HG02981 (cell line): ENCODE data around the gene OR1M1.

Experiments
- ATAC-seq: cut with Tn5 transposase; IDR thresholded peaks from one replicate; pipeline ENCODE4 v1.9.1; 2021; ENCODE audit warnings: mild to moderate bottlenecking, moderate library complexity; ENCODE audit not compliant: unreplicated experiment

OR1M1 gene

DNA sequence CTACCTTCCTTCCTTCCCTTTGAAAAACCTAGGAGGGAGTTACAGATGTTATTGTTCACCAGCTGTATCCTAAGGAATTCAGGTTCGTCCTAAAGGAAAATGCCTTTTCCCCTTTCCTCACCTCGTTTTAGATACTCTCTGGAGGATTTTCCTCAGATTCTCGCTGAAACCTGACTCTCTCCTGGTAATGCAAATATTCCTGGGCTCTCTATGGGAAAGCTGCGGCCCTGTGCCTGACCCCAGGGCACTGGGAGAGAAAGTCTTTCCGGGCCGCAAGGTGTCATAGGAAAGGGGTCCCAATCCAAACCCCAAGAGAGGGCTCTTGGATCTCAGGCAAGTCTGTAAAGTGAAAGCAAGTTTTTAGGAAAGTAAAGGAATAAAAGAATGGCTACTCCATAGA lies 13.1 kb upstream of the OR1M1 start:
- no peak for ATAC-seq

DNA sequence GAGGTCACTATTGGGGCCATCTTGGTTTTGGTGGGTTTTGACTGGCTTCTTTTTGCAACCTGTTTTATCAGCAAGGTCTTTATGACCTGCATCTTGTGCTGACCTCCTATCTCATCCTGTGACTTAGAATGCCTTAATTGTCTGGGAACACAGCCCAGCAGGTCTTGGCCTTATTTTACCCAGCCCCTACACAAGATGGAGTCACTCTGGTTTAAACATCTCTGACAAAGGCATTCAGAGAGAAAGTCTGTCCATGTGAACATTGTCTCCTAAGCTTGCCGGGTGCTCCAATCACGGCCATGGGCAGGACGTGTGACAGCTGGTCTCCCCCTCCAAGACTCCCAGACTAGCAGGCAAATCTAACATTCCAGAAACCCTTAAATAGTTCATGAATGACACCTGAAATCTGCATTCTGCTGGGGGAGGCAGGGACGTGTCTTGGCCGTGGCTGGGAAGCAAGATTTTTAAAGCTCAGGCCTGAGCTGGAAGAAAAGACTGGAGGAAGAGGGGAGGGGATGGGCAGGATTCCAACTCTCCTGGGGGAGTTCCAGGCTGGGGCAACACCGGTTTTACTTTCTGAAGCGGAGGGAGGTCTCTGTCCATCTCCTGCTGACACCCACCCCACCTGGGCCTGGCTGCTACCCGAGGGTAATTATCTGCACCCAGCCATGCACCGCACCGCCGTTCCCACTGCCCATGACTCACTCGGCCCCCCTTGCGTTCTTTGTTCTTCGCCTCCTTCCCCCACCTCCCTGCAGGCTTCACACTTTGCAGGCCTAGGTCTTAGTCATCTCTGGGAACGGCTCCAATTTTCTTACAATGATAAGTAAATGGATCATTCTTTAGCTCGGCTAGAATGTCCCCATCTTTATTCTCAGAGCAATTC lies 11.6 kb upstream of the OR1M1 start:
- ATAC-seq = no peak

DNA sequence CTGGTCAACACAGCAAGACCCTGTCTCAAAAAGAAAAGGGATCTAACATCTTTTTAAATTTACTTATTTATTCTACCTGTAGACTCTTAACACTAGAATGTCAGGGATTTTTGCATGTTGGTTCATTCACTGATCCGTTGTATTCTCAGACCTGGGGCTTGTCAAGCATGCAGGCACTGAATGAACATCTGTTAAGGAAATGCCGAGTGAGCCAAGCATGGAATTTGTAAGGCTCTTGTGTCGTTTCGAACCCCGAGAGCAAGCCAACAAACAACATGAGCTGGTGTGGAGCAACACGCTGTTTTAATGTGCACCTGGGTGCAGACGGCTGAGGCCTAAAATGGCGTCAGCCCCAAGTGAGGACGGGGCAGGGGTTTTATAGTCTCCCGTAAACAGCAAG lies 10.0 kb upstream of the OR1M1 start:
- ATAC-seq = no peak

DNA sequence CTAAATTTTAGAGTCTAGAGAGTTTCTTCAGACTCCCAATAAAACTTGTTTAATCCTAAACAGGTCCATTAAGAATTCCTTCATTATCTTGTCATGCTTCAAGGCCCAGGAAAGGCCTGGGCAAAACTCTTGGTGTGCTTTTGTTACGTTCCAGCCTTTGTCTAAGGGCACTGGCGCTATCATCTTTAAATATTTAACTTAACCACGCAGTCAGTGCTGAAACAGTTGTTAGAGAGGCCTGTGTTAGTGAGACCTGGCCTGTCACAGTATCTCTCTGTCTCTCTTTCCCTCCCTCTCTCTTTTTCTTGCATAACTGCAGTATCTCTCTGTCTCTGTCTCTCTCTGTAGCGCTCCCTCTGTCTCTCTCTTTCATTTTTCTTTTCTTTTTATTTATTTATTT lies 8.2 kb upstream of the OR1M1 start:
- no peak for ATAC-seq

DNA sequence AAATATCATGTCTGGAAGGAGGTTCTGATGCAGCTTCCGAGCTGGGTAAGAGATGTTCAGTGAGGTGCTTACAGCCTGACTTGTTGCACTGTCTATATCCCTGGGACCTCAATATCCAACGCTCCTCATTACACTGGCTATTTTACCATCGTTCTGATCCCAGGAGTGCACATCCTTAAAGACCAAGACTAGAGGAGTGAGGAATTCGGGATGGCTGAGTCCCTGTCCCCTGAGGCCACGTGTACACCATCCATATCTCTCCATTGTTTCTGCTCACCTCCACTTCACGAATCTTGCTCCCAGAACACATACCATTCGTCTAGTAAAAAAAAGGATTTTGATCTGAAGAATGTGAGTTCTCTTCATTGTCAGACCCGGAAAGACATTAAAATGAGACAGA lies 20.5 kb downstream of the OR1M1 start, which contains the start of gene OR7G2:
Gene OR7G2 (minus strand): TSS at position 101 of the 400 bp plus-strand sequence. CDS start 4,232 bp downstream, outside the sequence.
- no peak for ATAC-seq

DNA sequence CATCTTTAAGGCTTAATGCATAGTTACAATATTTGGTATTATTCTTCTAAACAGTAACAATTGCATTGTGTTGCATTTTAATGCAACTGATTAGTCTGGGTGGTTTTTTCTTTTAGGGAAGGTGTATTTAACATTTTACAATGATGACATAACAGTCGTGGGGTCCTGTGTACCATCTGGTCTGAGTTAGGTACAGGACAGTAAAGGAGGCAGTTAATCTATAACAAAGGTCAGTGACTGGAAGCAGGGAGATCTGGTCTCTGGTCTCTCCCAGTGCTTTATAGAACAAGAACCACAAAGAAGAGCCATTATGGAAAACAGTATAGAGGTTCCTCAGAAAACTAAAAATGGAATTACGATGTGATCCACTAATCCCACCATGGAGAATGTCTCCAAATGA lies 23.1 kb downstream of the OR1M1 start:
- no peak for ATAC-seq

DNA sequence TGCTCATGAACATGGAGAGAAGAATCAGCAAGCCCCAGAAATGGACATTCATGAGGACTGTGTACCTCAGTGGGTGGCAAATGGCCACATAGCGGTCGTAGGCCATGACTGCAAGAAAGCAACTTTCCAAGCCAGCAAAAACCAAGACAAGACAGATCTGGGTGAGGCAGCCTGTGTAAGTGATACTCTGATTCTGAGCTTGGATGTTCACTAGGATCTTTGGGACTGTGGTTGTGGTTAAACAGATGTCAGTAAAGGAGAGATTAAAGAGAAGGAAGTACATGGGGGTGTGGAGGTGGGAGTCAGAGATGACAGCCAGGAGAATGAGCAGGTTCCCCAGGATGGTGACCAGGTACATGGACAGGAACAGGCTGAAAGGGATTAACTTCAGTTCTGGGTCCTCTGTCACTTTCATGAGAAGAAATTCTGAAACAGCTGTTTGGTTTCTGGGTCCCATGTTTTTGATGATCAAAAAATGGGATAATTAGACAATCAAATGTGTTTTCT lies 28.5 kb downstream of the OR1M1 start, which contains the start of gene OR7G1:
Gene OR7G1 (minus strand): TSS at position 457 of the 507 bp plus-strand sequence. CDS start 0 bp downstream, at position 457.
- ATAC-seq = no peak

DNA sequence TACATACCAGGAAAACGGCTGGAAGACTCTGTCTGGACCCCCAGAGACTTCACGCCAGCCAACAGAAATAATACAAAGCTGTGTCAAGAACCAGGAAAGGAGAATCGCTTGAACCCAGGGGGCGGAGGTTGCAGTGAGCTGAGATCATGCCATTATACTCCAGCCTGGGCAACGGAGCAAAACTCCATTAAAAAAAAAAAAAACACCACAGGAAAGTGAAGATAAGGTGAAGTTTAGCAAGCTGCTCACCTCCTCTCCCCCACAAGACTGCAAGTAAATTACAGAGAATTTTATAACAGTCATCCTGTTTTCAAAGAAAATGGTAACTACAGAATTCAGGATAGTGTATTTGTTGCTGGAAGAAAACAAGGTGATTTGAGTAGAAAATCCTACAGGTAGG lies 29.7 kb downstream of the OR1M1 start:
- no peak for ATAC-seq

DNA sequence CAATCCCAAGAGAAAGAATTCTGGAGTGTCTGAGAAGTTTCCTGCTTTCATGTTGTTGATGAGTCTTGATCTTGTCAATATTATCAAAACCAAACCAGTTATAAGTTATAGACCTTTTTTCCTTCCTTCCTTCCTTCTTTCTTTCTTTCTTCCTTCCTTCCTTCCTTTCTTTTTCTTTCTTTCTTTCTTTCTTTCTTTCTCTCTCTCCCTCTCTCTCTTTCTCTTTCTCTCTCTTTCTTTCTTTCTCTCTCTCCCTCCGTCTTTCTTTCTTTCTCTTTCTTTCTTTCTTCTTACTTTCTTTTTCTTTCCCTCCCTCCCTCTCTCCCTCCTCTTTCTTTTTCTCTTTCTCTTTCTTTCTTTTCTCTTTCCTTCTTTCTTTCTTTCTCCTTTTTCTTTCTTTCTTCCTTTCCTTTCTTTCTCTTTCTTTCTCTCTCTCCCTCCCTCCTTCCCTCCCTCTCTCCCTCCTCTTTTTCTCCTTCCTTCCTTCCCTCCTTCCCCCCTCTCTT lies 40.1 kb downstream of the OR1M1 start, which contains the start of gene OR7G3:
Gene OR7G3 (minus strand): TSS at position 51 of the 506 bp plus-strand sequence. CDS start 0 bp downstream, at position 51.
- ATAC-seq = no peak

DNA sequence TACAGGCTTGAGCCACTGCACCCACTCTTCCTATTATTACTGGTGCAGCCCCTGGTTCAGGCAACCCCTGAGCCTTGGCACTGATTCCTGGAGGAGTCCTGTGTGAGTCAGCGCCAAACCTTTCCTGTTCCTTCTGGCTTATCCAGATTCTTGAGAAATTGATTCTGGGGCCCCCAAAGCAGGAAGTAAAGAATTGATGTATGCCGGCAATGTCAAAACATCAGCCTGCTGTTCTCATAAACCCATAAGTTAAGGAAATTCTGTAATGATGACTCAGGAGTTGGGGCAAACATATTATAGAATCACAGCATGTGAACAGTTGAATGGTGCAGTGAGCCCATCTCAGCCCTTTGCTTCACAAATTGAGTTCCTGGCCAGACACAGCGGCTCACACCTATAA lies 41.3 kb downstream of the OR1M1 start:
- ATAC-seq = no peak

DNA sequence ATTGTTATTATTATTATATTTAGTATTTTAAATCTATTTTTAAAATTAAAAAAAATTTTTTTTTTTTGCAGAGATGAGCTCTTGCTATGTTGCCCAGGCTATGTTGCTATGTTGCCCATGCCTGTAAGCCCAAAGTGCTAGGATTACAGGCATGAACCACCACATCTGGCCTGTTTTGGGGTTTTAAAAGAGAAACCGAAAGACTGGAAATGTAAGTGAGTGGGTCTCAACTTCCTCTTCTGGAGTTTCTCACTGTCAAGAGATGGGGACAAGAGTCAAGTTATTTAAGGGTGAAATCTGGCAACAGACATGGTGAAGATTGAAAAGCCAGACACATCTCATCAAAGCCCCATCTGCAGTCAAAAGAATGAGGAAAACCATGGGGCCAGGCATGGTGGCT lies 44.1 kb downstream of the OR1M1 start:
- no peak for ATAC-seq

DNA sequence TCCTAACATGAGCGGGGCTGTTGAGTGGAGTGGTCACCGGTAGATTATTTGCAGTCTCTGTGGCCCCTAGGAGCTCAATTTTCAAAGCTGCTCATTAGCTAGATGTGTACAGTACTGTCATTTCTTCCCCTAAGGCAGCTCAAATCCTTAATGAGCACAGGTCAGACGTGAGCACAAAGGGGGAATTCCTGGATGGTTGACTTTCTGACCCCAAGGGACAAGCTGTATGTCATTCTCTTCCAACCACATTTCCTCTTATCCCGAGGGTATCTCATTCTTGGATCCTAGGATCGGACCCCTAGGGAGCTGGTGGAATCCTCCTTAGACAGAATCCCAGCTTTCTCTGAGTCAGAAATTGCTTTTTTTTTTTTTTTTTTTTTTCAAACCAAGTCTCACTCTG lies 45.6 kb downstream of the OR1M1 start:
- ATAC-seq = no peak

DNA sequence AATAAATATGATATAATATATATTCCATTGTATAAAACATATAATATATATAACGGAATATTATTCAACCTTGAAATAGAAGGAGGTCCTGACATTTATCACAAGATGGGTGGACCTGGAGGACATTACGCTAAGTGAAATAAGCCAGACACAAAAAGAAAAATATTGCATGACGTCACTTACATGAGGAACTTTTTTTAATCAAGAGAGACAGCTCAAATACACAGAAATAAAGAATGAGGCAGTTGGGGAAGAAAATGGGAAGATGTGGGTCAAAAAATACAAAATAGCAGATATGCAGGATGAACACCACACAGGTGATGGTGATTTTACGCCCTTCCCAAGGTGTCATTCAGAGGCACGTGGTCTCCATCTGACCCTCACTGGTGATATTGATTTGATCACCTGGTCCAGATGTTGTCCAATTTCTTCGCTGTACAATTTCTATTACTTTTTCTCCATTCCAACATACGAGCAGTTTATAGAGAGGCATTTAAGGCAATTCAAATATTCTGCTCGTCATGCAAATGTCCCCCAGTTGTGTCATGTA lies 52.8 kb downstream of the OR1M1 start:
- peak; percentile 18 for ATAC-seq

DNA sequence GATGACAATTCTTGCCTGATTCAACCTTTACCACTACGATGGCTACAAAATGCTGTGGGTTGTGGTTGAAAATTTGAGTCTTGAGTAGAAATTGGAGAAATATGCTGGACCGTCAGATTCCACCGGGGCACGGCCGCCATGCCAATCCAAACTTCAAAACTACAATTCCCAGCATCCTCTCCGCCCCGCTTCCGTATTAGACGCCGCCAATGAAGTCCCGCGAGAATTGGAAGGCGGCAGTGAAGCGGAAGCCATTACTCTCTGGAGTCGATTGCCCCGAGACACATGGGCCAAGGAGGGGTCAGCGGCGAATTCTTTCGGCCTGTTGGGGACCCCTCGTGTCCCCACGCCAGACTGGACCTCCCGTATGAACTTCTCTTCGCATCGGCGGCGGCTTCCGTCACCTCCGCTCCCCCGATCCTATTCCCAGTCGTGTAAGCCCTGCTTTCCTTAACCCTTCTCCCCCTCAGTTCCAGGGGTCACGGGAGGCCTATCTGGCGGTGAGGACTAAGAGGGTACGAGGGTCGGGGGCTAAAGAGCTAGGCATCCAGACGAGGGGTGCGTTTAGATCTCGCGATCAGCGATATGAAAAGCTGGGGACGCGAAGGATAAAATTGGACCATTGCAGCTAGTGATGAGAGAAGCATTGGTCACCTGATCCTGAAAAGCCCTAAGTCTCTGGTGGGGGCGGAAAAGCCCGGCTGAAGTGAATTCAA lies 53.5 kb downstream of the OR1M1 start, which contains the start of gene ZNF317:
Gene ZNF317 (plus strand): TSS at position 239 of the 716 bp plus-strand sequence. CDS start 15,620 bp downstream, outside the sequence.
- peak; percentile 91 for ATAC-seq

DNA sequence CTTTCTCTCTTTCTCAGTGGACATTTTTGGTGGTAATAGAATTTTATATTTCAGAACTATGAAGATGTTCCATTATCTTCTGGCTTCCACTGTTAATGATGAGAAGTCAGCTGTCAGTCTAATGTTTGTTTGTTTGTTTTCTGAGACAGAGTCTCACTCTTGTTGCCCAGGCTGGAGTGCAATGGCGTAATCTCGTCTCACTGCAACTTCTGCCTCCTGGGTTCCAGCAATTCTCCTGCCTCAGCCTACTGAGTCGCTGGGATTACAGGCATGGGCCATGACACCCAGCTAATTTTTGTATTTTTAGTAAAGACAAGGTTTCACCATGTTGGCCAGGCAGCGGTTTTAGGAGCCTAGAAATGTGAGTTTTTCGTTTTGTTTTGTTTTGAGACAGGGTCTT lies 58.1 kb downstream of the OR1M1 start:
- ATAC-seq = no peak
